ENCODE measurements around the gene UQCRC2.

UQCRC2 gene

DNA sequence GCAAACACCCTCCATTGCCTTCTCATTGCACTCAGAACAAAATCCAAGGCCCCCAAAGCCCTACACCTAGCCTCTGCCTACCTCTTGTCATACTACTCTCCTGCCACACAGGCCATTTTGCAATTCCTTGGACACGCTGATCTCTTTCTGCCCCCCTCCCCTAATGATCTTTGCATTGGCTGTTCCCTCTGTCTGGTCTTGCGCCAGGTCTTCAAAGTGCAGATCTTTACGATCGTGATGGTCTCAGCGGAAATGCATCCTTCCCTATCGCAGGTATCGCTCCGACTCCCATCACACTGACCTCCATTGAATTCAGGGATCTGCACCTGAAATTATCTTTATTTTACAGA is 54.0 kb downstream of the UQCRC2 start:
- no peak overlapping the region for H4K91ac ChIP-seq (ENCODE audit: low read length)
- no peak overlapping the region for H3K23ac ChIP-seq (ENCODE audit: low read length in 2 of 2)
- H3K4me2 ChIP-seq (ENCODE audit: low read length, poor library complexity, severe bottlenecking), result peak overlapping the region; percentile 89
- peaks cover 0 to 21% of the 10 kb centered on the region in 2 experiments for H3K27me3 ChIP-seq (ENCODE audit: control insufficient read depth in 1 of 2, insufficient read depth in 1 of 2, low read length in 2 of 2)
- no peak overlapping the region for H2AK5ac ChIP-seq (ENCODE audit: low read length, severe bottlenecking)
- H3K27ac ChIP-seq (ENCODE audit: low read length, poor library complexity, severe bottlenecking), result no peak overlapping the region
- no peaks in the 10 kb centered on the region for H3K36me3 ChIP-seq (ENCODE audit: control insufficient read depth in 1 of 2, insufficient read depth in 2 of 2, low read depth in 1 of 2, low read length in 2 of 2)
- H2BK5ac ChIP-seq (ENCODE audit: low read depth, low read length, poor library complexity, severe bottlenecking), result no peak overlapping the region
- H3K14ac ChIP-seq (ENCODE audit: low read length in 2 of 2), result no peak overlapping the region
- H3K4me3 ChIP-seq (ENCODE audit: insufficient read depth in 1 of 2, low read depth in 1 of 2, low read length in 2 of 2), result peak overlapping the region in 1 of 2 experiments; percentile 86
- WGBS, result 11% methylated on average over 8 of the region's 8 CpGs
- H3K4me1 ChIP-seq (ENCODE audit: control insufficient read depth, insufficient read depth, low read depth, low read length), result peaks cover 9% of the 10 kb centered on the region
- H3K4ac ChIP-seq (ENCODE audit: low read depth in 1 of 2, low read length in 2 of 2), result no peak overlapping the region
- no peak overlapping the region for H3K18ac ChIP-seq (ENCODE audit: low read depth in 1 of 2, low read length in 2 of 2)
- H3K9me3 ChIP-seq (ENCODE audit: control insufficient read depth, low read length), result no peaks in the 10 kb centered on the region
- no peak for DNase-seq
- H3K79me1 ChIP-seq (replicated peaks; ENCODE audit: low read length, poor library complexity, severe bottlenecking), result peaks cover 11% of the 10 kb centered on the region
- H2BK12ac ChIP-seq (ENCODE audit: low read length in 2 of 2), result no peak overlapping the region
- no peak overlapping the region for H4K8ac ChIP-seq (ENCODE audit: low read length)
- no peak overlapping the region for H2BK120ac ChIP-seq (ENCODE audit: low read depth, low read length)
- no peak overlapping the region for H2BK15ac ChIP-seq (ENCODE audit: low read depth, poor library complexity, severe bottlenecking)
- H3K9ac ChIP-seq (ENCODE audit: low read length), result peak overlapping the region; percentile 88
- peak overlapping the region; percentile 75 for H2AFZ ChIP-seq (ENCODE audit: low read depth, low read length)

- peak within 1 kb of the TSS; percentile 89 for H3K9ac ChIP-seq (ENCODE audit: low read length)
- H3K27ac ChIP-seq (ENCODE audit: low read length, poor library complexity, severe bottlenecking), result no peak within 1 kb of the TSS
- peak within 1 kb of the TSS in 1 of 2 experiments; percentile 79 for H2BK12ac ChIP-seq (ENCODE audit: low read length in 2 of 2)
- peak within 1 kb of the TSS; percentile 92 for H3K4me2 ChIP-seq (ENCODE audit: low read length, poor library complexity, severe bottlenecking)
- peak within 1 kb of the TSS; percentile 88 to 91 for H3K4me3 ChIP-seq (ENCODE audit: insufficient read depth in 1 of 2, low read depth in 1 of 2, low read length in 2 of 2)
- H3K4me1 ChIP-seq (ENCODE audit: control insufficient read depth, insufficient read depth, low read depth, low read length), result peaks cover 9% of the 10 kb centered on the region
- H4K91ac ChIP-seq (ENCODE audit: low read length), result peak within 1 kb of the TSS; percentile 55
- H2BK15ac ChIP-seq (ENCODE audit: low read depth, poor library complexity, severe bottlenecking), result peak within 1 kb of the TSS; percentile 61
- peak within 1 kb of the TSS; percentile 74 to 85 for H3K18ac ChIP-seq (ENCODE audit: low read depth in 1 of 2, low read length in 2 of 2)
- H2AFZ ChIP-seq (ENCODE audit: low read depth, low read length), result peak within 1 kb of the TSS; percentile 79
- H2BK120ac ChIP-seq (ENCODE audit: low read depth, low read length), result peak within 1 kb of the TSS; percentile 83
- H3K9me3 ChIP-seq (ENCODE audit: control insufficient read depth, low read length), result no peaks in the 10 kb centered on the region
- peak within 1 kb of the TSS in 1 of 2 experiments; percentile 75 for H3K23ac ChIP-seq (ENCODE audit: low read length in 2 of 2)
- 1% methylated on average over 46 of the region's 78 CpGs for WGBS
- no peaks in the 10 kb centered on the region for H3K36me3 ChIP-seq (ENCODE audit: control insufficient read depth in 1 of 2, insufficient read depth in 2 of 2, low read depth in 1 of 2, low read length in 2 of 2)
- peak; percentile 78 for DNase-seq
- H3K14ac ChIP-seq (ENCODE audit: low read length in 2 of 2), result peak within 1 kb of the TSS in 1 of 2 experiments; percentile 55
- H3K79me1 ChIP-seq (replicated peaks; ENCODE audit: low read length, poor library complexity, severe bottlenecking), result peaks cover 11% of the 10 kb centered on the region
- peak within 1 kb of the TSS; percentile 87 for H4K8ac ChIP-seq (ENCODE audit: low read length)
- H3K27me3 ChIP-seq (ENCODE audit: control insufficient read depth in 1 of 2, insufficient read depth in 1 of 2, low read length in 2 of 2), result peaks cover 0 to 21% of the 10 kb centered on the region in 2 experiments
- H3K4ac ChIP-seq (ENCODE audit: low read depth in 1 of 2, low read length in 2 of 2), result peak within 1 kb of the TSS; percentile 57 to 84
- no peak within 1 kb of the TSS for H2BK5ac ChIP-seq (ENCODE audit: low read depth, low read length, poor library complexity, severe bottlenecking)
- H2AK5ac ChIP-seq (ENCODE audit: low read length, severe bottlenecking), result no peak within 1 kb of the TSS
These were observed 54.5 kb downstream of the UQCRC2 start, which contains the start of gene MOSMO for GRCh38 chr16:22007509-22008214. Gene MOSMO (plus strand): TSS chr16:22008111. CDS start chr16:22008302, 191 bp downstream.

DNA sequence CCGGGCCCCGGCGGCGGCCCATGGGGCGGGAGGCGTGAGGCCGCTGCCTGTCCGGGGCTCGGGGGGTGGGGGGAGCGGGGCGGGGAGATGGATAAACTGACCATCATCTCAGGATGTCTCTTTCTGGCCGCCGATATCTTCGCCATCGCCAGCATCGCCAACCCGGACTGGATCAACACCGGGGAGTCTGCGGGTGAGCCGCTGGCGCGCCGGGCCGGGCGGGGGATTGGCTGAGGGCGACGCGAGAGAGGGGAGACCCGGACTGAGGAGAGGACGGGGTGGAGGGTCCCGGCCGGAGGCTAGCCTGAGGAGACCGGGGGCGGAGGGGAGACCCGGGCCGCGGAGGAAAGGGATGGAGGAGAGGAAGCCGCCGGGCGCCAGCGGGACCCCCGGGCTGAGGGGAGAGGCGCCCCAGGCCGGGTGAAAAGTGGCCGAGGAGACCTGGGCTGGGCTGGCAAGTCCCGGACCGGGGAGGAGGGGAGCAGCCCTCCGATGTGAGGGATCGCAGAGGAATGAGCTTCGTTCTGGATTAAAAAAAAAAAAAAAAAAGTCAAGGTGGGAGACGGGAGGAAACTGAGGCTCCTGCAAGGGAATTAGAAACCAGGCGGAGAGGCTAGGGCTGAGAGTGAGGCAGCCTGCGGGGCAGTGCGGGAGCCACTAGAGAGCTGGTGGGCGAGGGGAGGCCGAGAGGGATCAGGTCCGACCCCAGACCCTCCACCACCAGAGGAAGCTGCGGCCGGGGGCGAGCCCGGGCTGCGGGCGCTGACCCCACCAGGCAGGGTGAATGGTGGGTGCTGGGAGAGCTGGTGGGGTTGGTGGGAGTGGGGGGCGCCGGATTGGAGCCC is 55.3 kb downstream of the UQCRC2 start:
- peak overlapping the region in 1 of 2 experiments; percentile 84 for H3K4ac ChIP-seq (ENCODE audit: low read depth in 1 of 2, low read length in 2 of 2)
- H2BK5ac ChIP-seq (ENCODE audit: low read depth, low read length, poor library complexity, severe bottlenecking), result no peak overlapping the region
- H3K4me2 ChIP-seq (ENCODE audit: low read length, poor library complexity, severe bottlenecking), result peak overlapping the region; percentile 92
- H3K4me3 ChIP-seq (ENCODE audit: insufficient read depth in 1 of 2, low read depth in 1 of 2, low read length in 2 of 2), result peak overlapping the region; percentile 88 to 91
- peak overlapping the region in 1 of 2 experiments; percentile 79 for H2BK12ac ChIP-seq (ENCODE audit: low read length in 2 of 2)
- DNase-seq, result peak; percentile 40
- peak overlapping the region; percentile 60 to 70 for H3K18ac ChIP-seq (ENCODE audit: low read depth in 1 of 2, low read length in 2 of 2)
- peak overlapping the region; percentile 31 for H4K91ac ChIP-seq (ENCODE audit: low read length)
- peak overlapping the region; percentile 61 for H2BK15ac ChIP-seq (ENCODE audit: low read depth, poor library complexity, severe bottlenecking)
- H3K14ac ChIP-seq (ENCODE audit: low read length in 2 of 2), result peak overlapping the region in 1 of 2 experiments; percentile 55
- H2AFZ ChIP-seq (ENCODE audit: low read depth, low read length), result peak overlapping the region; percentile 79
- H3K27me3 ChIP-seq (ENCODE audit: control insufficient read depth in 1 of 2, insufficient read depth in 1 of 2, low read length in 2 of 2), result peaks cover 0 to 18% of the 10 kb centered on the region in 2 experiments
- peak overlapping the region; percentile 89 for H3K9ac ChIP-seq (ENCODE audit: low read length)
- no peaks in the 10 kb centered on the region for H3K36me3 ChIP-seq (ENCODE audit: control insufficient read depth in 1 of 2, insufficient read depth in 2 of 2, low read depth in 1 of 2, low read length in 2 of 2)
- WGBS, result under 1% methylated on average over 39 of the region's 65 CpGs
- H2AK5ac ChIP-seq (ENCODE audit: low read length, severe bottlenecking), result no peak overlapping the region
- peaks cover 11% of the 10 kb centered on the region for H3K79me1 ChIP-seq (replicated peaks; ENCODE audit: low read length, poor library complexity, severe bottlenecking)
- peak overlapping the region; percentile 59 for H4K8ac ChIP-seq (ENCODE audit: low read length)
- no peaks in the 10 kb centered on the region for H3K9me3 ChIP-seq (ENCODE audit: control insufficient read depth, low read length)
- no peak overlapping the region for H3K27ac ChIP-seq (ENCODE audit: low read length, poor library complexity, severe bottlenecking)
- peaks cover 9% of the 10 kb centered on the region for H3K4me1 ChIP-seq (ENCODE audit: control insufficient read depth, insufficient read depth, low read depth, low read length)
- peak overlapping the region; percentile 83 for H2BK120ac ChIP-seq (ENCODE audit: low read depth, low read length)
- H3K23ac ChIP-seq (ENCODE audit: low read length in 2 of 2), result peak overlapping the region in 1 of 2 experiments; percentile 75

DNA sequence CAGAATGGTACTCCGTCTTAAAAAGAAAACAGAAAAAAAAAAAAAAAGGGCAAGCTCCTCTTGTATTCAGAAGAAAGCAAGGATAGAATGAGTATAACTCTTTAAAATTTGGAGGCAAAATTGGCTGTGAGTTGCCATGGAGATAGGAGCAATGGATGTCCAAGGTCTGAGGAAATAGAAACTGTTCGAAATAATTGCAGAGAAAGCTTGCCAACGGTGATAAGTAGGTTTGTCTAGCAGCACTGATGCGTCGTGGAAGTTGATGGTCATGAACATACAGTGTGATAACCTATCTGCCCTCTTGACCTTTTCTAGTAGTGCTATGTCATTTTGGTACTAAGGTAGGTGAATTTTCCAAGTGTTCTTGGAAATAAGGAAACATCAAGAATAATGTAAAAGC is 57.7 kb downstream of the UQCRC2 start:
- Histone ChIP-seq H3K18ac (ENCODE audit: low read depth in 1 of 2, low read length in 2 of 2) (no peak overlapping the region), H2BK12ac (ENCODE audit: low read length in 2 of 2) (no peak overlapping the region), H3K4me3 (ENCODE audit: insufficient read depth in 1 of 2, low read depth in 1 of 2, low read length in 2 of 2) (no peak overlapping the region), H4K91ac (ENCODE audit: low read length) (no peak overlapping the region), H2BK120ac (ENCODE audit: low read depth, low read length) (no peak overlapping the region), H3K36me3 (ENCODE audit: control insufficient read depth in 1 of 2, insufficient read depth in 2 of 2, low read depth in 1 of 2, low read length in 2 of 2) (no peaks in the 10 kb centered on the region), H2BK5ac (ENCODE audit: low read depth, low read length, poor library complexity, severe bottlenecking) (no peak overlapping the region), H2AFZ (ENCODE audit: low read depth, low read length) (no peak overlapping the region), H3K27me3 (ENCODE audit: control insufficient read depth in 1 of 2, insufficient read depth in 1 of 2, low read length in 2 of 2) (no peaks in the 10 kb centered on the region), H3K23ac (ENCODE audit: low read length in 2 of 2) (no peak overlapping the region), H3K14ac (ENCODE audit: low read length in 2 of 2) (no peak overlapping the region), H3K4ac (ENCODE audit: low read depth in 1 of 2, low read length in 2 of 2) (no peak overlapping the region), H3K27ac (ENCODE audit: low read length, poor library complexity, severe bottlenecking) (no peak overlapping the region), H3K4me2 (ENCODE audit: low read length, poor library complexity, severe bottlenecking) (no peak overlapping the region), H3K9ac (ENCODE audit: low read length) (no peak overlapping the region), H2BK15ac (ENCODE audit: low read depth, poor library complexity, severe bottlenecking) (no peak overlapping the region), H4K8ac (ENCODE audit: low read length) (no peak overlapping the region), H3K79me1 (replicated peaks; ENCODE audit: low read length, poor library complexity, severe bottlenecking) (peaks cover 16% of the 10 kb centered on the region), H3K9me3 (ENCODE audit: control insufficient read depth, low read length) (no peaks in the 10 kb centered on the region), H3K4me1 (ENCODE audit: control insufficient read depth, insufficient read depth, low read depth, low read length) (peaks cover 9% of the 10 kb centered on the region), H2AK5ac (ENCODE audit: low read length, severe bottlenecking) (no peak overlapping the region)
- WGBS, result 93% methylated on average over 5 of the region's 5 CpGs
- DNase-seq, result no peak

Data from mesenchymal stem cell (in vitro differentiated cells and primary cell).